WTC11 (cell line): ENCODE measurements around the gene ATP6V1F. TPM values are rescaled to one million over a fixed set of nuclear protein-coding genes. Genes with fewer than 3 reads are reported as not detected.

Experiments
- ATAC-seq: fragments of 200-7000 bp; cut with Tn5 transposase; 2 replicates; pipeline ENCODE4 v1.10.0; 2021; ENCODE audit warnings: mild to moderate bottlenecking, moderate library complexity
- CTCF ChIA-PET: fragments of 300-600 bp; sonication (Branson Sonifier 250); formaldehyde crosslinking; loops from one replicate; lab custom pipeline; 2021; ENCODE audit warnings: antibody characterized with exemption; lab: Charles Lee
- POLR2A ChIA-PET: fragments of 350-600 bp; sonication (Branson Sonifier 250); formaldehyde crosslinking; loops from one replicate; lab custom pipeline; 2021; ENCODE audit warnings: antibody characterized with exemption; lab: Charles Lee
- DNase-seq: peaks from one replicate; pipeline ENCODE4 v3.0.0; 2021; ENCODE audit warnings: low spot score
- H3K27ac Mint-ChIP-seq: 2 replicates; pipeline ENCODE4 v1.8.0; 2021; ENCODE audit warnings: mixed read lengths
- H3K27me3 Mint-ChIP-seq: 2 replicates; pipeline ENCODE4 v1.8.0; 2021; ENCODE audit warnings: low read depth, mild to moderate bottlenecking, moderate library complexity, mixed read lengths
- H3K36me3 Mint-ChIP-seq: 2 replicates; pipeline ENCODE4 v1.8.0; 2021; ENCODE audit warnings: mixed read lengths
- H3K4me1 Mint-ChIP-seq: 2 replicates; pipeline ENCODE4 v1.8.0; 2022; ENCODE audit warnings: mixed read lengths
- H3K4me3 Mint-ChIP-seq: 2 replicates; pipeline ENCODE4 v1.8.0; 2021; ENCODE audit warnings: mild to moderate bottlenecking, moderate library complexity, mixed read lengths
- H3K9me3 Mint-ChIP-seq: 2 replicates; pipeline ENCODE4 v1.8.0; 2021; ENCODE audit warnings: mixed read lengths
- CBFB ChIP-seq: sonication (generic); formaldehyde crosslinking; IDR thresholded peaks from 2 replicates; pipeline ENCODE4 v1.8.1; 2022; ENCODE audit warnings: mild to moderate bottlenecking, low read depth, missing genetic modification reagents
- EMX1 ChIP-seq: fragments of 250-450 bp; sonication (Bioruptor Pico); IDR thresholded peaks from 2 replicates; pipeline ENCODE4 v1.8.0; 2021; ENCODE audit warnings: mild to moderate bottlenecking
- FOXP1 ChIP-seq: sonication (generic); formaldehyde crosslinking; IDR thresholded peaks from 2 replicates; pipeline ENCODE4 v1.8.0; 2022; ENCODE audit warnings: missing genetic modification reagents, mild to moderate bottlenecking, moderate library complexity, borderline replicate concordance
- HMGA2 ChIP-seq: fragments of 250-450 bp; sonication (Bioruptor Pico); IDR thresholded peaks from 2 replicates; pipeline ENCODE4 v1.4.0; 2021; ENCODE audit warnings: mild to moderate bottlenecking, moderate library complexity
- IRF2 ChIP-seq: sonication (generic); formaldehyde crosslinking; IDR thresholded peaks from 2 replicates; pipeline ENCODE4 v1.8.0; 2022; ENCODE audit warnings: low read depth, missing genetic modification reagents, borderline replicate concordance
- JUN ChIP-seq: sonication (generic); formaldehyde crosslinking; IDR thresholded peaks from 2 replicates; pipeline ENCODE4 v1.8.0; 2023; ENCODE audit warnings: mild to moderate bottlenecking, missing genetic modification reagents
- MYBL2 ChIP-seq: sonication (generic); formaldehyde crosslinking; IDR thresholded peaks from 2 replicates; pipeline ENCODE4 v1.8.1; 2023; ENCODE audit warnings: mild to moderate bottlenecking, moderate library complexity, missing genetic modification reagents
- NFE2L1 ChIP-seq: sonication (generic); formaldehyde crosslinking; IDR thresholded peaks from 2 replicates; pipeline ENCODE4 v1.8.1; 2023; ENCODE audit warnings: missing genetic modification reagents
- SOX15 ChIP-seq: fragments of 250-450 bp; sonication (Bioruptor Pico); IDR thresholded peaks from 2 replicates; pipeline ENCODE4 v1.9.0; 2021; ENCODE audit warnings: mild to moderate bottlenecking
- ZNF671 ChIP-seq: fragments of 250-450 bp; sonication (Bioruptor Pico); IDR thresholded peaks from 2 replicates; pipeline ENCODE4 v1.8.0; 2021; ENCODE audit warnings: mild to moderate bottlenecking
- total RNA-seq: library from RNA; stranded (reverse); gene quantifications from 3 replicates; pipeline ENCODE4 v1.2.3, GENCODE V29; 2021
- TF ChIP-seq, protein P1 (sequence below): sonication (generic); formaldehyde crosslinking; IDR thresholded peaks from 2 replicates; pipeline ENCODE4 v1.8.1; 2022; ENCODE audit warnings: low read depth, missing genetic modification reagents, borderline replicate concordance
- TF ChIP-seq, protein P2 (sequence below): fragments of 200-600 bp; IDR thresholded peaks from 2 replicates; pipeline ENCODE4 v1.8.0; 2022; ENCODE audit warnings: antibody characterized with exemption
- TF ChIP-seq, protein P3 (sequence below): sonication (generic); formaldehyde crosslinking; conservative IDR thresholded peaks from 2 replicates; pipeline ENCODE4 v1.8.1; 2023; ENCODE audit warnings: mild to moderate bottlenecking, low read depth, missing genetic modification reagents, moderate library complexity
- TF ChIP-seq, protein P4 (sequence below): sonication (generic); formaldehyde crosslinking; conservative IDR thresholded peaks from 2 replicates; pipeline ENCODE4 v1.8.1; 2022; ENCODE audit warnings: mild to moderate bottlenecking, missing genetic modification reagents
- TF ChIP-seq, protein P5 (sequence below): sonication (generic); formaldehyde crosslinking; IDR thresholded peaks from 2 replicates; pipeline ENCODE4 v1.8.0; 2022; ENCODE audit warnings: mild to moderate bottlenecking, missing genetic modification reagents
- TF ChIP-seq, protein P6 (sequence below): fragments of 250-450 bp; sonication (Bioruptor Pico); IDR thresholded peaks from 2 replicates; pipeline ENCODE4 v1.9.0; 2021; ENCODE audit warnings: moderate library complexity, mild to moderate bottlenecking, inconsistent platforms, borderline replicate concordance
- TF ChIP-seq, protein P7 (sequence below): sonication (generic); formaldehyde crosslinking; IDR thresholded peaks from 2 replicates; pipeline ENCODE4 v1.8.0; 2022; ENCODE audit warnings: missing genetic modification reagents

Gene ATP6V1F
- total RNA-seq, 1 experiment from 2014 or later: 117 TPM

DNA sequence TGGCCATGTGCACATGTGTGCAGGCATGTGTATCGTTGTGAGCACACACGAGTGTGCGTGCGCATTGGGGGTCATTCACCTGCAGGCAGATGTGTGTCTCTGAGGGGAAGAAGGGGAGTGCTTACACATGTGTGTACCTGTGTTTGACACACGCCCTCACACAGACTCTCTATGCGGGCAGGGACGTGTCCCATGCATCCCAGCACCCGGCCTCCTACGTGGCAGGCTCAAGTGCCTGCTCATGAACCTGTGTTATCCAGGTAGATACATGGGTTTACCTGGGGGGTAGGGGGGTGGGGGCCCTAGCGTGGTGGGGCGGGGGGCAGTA, 29.2 kb downstream of the ATP6V1F start (continued):
- TF ChIP-seq, protein P1, sequence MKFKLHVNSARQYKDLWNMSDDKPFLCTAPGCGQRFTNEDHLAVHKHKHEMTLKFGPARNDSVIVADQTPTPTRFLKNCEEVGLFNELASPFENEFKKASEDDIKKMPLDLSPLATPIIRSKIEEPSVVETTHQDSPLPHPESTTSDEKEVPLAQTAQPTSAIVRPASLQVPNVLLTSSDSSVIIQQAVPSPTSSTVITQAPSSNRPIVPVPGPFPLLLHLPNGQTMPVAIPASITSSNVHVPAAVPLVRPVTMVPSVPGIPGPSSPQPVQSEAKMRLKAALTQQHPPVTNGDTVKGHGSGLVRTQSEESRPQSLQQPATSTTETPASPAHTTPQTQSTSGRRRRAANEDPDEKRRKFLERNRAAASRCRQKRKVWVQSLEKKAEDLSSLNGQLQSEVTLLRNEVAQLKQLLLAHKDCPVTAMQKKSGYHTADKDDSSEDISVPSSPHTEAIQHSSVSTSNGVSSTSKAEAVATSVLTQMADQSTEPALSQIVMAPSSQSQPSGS: no peak
- no peak for TF ChIP-seq MYBL2
- TF ChIP-seq, protein P2, sequence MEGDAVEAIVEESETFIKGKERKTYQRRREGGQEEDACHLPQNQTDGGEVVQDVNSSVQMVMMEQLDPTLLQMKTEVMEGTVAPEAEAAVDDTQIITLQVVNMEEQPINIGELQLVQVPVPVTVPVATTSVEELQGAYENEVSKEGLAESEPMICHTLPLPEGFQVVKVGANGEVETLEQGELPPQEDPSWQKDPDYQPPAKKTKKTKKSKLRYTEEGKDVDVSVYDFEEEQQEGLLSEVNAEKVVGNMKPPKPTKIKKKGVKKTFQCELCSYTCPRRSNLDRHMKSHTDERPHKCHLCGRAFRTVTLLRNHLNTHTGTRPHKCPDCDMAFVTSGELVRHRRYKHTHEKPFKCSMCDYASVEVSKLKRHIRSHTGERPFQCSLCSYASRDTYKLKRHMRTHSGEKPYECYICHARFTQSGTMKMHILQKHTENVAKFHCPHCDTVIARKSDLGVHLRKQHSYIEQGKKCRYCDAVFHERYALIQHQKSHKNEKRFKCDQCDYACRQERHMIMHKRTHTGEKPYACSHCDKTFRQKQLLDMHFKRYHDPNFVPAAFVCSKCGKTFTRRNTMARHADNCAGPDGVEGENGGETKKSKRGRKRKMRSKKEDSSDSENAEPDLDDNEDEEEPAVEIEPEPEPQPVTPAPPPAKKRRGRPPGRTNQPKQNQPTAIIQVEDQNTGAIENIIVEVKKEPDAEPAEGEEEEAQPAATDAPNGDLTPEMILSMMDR: no peak

DNA sequence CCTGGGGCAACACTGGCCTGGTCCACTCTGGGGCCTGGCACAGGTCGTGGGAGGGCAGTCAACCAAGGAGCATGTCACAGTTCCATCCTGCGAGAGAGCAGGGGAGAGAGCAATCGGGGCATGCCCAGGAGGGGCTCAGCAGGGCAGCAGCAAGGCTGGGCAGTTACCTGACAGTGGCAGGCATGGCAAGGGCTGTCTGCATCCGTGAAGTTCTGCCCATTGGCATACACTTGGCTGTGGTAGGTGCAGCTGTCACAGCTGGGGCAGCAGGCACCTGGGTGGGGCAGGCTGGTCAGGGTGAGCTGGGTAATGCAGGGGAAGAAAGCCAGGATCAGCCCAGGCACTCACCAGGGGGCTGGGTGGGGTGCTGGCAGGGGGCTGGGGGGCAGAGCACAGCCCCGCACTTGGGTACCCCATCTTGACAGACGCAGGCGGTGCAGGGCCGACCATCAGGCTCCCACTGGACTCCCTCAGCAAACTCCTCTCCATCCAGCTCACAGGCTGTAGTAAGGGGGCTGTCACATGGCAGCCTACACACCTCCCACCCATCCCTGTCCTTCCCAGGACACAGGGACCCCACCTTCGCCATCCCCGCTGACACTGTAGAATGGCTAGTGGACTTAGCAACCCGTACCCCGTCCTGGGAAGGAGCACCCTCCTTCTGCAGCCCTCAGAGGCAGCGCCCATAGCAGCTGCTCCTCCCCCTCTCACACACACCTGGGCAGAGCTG, 30.0 kb downstream of the ATP6V1F start:
- Mint-ChIP-seq H3K9me3 (peaks cover 7% of the 10 kb centered on the region), H3K27ac (no peak overlapping the region), H3K4me1 (peaks cover 3% of the 10 kb centered on the region; the same call in 1 of the 2 replicates), H3K4me3 (no peak overlapping the region), H3K36me3 (no peaks in the 10 kb centered on the region), H3K27me3 (peaks cover 7% of the 10 kb centered on the region; the same call in 1 of the 2 replicates)
- ChIA-PET CTCF (interaction anchor here (0.6 to 2.1 kb wide), 4 partner anchors 9 to 199 kb away, joined by 3 to 11 read pairs (median 3); no protein-coding TSS in a partner anchor), POLR2A (no interaction called here)
- TF ChIP-seq IRF2 (CRISPR knock-in tag) (no peak), HMGA2 (CRISPR knock-in tag) (no peak), SOX15 (CRISPR knock-in tag) (no peak), ZNF671 (CRISPR knock-in tag) (no peak), FOXP1 (no peak)
- TF ChIP-seq, protein P3, sequence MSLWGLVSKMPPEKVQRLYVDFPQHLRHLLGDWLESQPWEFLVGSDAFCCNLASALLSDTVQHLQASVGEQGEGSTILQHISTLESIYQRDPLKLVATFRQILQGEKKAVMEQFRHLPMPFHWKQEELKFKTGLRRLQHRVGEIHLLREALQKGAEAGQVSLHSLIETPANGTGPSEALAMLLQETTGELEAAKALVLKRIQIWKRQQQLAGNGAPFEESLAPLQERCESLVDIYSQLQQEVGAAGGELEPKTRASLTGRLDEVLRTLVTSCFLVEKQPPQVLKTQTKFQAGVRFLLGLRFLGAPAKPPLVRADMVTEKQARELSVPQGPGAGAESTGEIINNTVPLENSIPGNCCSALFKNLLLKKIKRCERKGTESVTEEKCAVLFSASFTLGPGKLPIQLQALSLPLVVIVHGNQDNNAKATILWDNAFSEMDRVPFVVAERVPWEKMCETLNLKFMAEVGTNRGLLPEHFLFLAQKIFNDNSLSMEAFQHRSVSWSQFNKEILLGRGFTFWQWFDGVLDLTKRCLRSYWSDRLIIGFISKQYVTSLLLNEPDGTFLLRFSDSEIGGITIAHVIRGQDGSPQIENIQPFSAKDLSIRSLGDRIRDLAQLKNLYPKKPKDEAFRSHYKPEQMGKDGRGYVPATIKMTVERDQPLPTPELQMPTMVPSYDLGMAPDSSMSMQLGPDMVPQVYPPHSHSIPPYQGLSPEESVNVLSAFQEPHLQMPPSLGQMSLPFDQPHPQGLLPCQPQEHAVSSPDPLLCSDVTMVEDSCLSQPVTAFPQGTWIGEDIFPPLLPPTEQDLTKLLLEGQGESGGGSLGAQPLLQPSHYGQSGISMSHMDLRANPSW: no peak
- TF ChIP-seq, protein P4, sequence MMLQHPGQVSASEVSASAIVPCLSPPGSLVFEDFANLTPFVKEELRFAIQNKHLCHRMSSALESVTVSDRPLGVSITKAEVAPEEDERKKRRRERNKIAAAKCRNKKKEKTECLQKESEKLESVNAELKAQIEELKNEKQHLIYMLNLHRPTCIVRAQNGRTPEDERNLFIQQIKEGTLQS (CRISPR knock-in tag): no peak
- TF ChIP-seq, protein P5, sequence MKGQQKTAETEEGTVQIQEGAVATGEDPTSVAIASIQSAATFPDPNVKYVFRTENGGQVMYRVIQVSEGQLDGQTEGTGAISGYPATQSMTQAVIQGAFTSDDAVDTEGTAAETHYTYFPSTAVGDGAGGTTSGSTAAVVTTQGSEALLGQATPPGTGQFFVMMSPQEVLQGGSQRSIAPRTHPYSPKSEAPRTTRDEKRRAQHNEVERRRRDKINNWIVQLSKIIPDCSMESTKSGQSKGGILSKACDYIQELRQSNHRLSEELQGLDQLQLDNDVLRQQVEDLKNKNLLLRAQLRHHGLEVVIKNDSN (CRISPR knock-in tag): no peak
- TF ChIP-seq, protein P6, sequence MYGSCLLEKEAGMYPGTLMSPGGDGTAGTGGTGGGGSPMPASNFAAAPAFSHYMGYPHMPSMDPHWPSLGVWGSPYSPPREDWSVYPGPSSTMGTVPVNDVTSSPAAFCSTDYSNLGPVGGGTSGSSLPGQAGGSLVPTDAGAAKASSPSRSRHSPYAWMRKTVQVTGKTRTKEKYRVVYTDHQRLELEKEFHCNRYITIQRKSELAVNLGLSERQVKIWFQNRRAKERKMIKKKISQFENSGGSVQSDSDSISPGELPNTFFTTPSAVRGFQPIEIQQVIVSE (CRISPR knock-in tag): no peak
- no peak for DNase-seq
- no peak for ATAC-seq

DNA sequence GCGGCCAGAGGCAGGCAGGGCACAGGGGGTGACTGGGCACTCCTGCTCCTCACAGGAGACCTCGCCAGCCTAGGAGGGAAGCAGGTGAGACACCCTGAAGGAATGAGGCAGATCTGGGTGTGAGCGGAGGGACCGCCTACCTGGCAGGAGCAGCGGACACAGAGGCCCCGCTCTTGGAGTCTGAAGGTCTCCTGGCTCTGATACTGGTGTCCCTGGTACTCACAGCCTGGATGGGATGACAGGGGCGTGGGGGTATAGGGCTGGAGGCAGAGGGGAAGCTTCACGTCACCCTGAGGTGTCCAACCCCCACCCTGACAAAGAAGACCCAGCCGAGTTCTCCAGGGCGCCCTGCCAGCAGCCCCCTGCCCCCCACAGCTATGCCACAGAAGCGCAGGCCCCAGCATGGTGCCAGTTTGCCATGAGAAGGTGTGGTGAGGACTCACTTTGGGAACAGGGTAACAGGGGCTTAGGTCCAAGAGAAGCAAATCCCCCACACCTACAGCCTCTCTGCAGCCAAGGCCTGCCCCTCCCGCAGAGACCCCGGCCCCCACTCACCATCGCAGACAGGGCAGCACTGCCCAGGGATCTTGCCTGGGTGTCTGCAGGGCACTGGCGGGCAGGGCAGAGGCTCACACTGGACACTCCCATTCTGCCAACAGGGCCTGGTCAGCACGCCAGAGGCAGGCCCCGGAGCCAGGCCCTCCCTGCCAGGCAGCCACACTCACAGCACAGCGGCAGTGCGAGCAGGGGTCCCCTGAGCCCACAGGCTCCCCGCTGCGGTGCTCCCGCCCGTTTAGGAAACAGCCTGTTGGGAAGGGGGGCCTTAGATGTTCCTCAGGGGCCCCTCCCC, 30.8 kb downstream of the ATP6V1F start:
- DNase-seq (no peak), ATAC-seq (no peak)
- CTCF ChIA-PET: interaction anchor here (1.0 to 2.1 kb wide), 3 partner anchors 10 to 198 kb away, joined by 3 to 11 read pairs (median 3); no protein-coding TSS in a partner anchor
- Mint-ChIP-seq H3K9me3 (peaks cover 10% of the 10 kb centered on the region), H3K27me3 (peaks cover 11% of the 10 kb centered on the region), H3K27ac (no peak overlapping the region), H3K4me1 (peaks cover 3% of the 10 kb centered on the region; the same call in 1 of the 2 replicates), H3K4me3 (no peak overlapping the region), H3K36me3 (peaks cover 3% of the 10 kb centered on the region)
- POLR2A ChIA-PET: interaction anchor here (0.6 kb wide), 1 partner anchor 168 kb away, joined by 4 read pairs; no protein-coding TSS in a partner anchor
- TF ChIP-seq, protein P7, sequence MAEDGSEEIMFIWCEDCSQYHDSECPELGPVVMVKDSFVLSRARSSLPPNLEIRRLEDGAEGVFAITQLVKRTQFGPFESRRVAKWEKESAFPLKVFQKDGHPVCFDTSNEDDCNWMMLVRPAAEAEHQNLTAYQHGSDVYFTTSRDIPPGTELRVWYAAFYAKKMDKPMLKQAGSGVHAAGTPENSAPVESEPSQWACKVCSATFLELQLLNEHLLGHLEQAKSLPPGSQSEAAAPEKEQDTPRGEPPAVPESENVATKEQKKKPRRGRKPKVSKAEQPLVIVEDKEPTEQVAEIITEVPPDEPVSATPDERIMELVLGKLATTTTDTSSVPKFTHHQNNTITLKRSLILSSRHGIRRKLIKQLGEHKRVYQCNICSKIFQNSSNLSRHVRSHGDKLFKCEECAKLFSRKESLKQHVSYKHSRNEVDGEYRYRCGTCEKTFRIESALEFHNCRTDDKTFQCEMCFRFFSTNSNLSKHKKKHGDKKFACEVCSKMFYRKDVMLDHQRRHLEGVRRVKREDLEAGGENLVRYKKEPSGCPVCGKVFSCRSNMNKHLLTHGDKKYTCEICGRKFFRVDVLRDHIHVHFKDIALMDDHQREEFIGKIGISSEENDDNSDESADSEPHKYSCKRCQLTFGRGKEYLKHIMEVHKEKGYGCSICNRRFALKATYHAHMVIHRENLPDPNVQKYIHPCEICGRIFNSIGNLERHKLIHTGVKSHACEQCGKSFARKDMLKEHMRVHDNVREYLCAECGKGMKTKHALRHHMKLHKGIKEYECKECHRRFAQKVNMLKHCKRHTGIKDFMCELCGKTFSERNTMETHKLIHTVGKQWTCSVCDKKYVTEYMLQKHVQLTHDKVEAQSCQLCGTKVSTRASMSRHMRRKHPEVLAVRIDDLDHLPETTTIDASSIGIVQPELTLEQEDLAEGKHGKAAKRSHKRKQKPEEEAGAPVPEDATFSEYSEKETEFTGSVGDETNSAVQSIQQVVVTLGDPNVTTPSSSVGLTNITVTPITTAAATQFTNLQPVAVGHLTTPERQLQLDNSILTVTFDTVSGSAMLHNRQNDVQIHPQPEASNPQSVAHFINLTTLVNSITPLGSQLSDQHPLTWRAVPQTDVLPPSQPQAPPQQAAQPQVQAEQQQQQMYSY (CRISPR knock-in tag): no peak
- no peak for TF ChIP-seq NFE2L1
- TF ChIP-seq JUN (CRISPR knock-in tag): no peak
- no peak for TF ChIP-seq EMX1 (CRISPR knock-in tag)
- no peak for TF ChIP-seq CBFB
